ENCODE measurements around the gene SORL1. TPM values are rescaled to one million over a fixed set of nuclear protein-coding genes. Genes with fewer than 3 reads are reported as not detected.

The SORL1 gene
- total and polyA plus RNA-seq, 9 of the 15 experiments (the other 6 are each of a cell fraction or from before 2014, with no cell fraction given), result 0.01 to 0.66 TPM; not detected in 7

DNA sequence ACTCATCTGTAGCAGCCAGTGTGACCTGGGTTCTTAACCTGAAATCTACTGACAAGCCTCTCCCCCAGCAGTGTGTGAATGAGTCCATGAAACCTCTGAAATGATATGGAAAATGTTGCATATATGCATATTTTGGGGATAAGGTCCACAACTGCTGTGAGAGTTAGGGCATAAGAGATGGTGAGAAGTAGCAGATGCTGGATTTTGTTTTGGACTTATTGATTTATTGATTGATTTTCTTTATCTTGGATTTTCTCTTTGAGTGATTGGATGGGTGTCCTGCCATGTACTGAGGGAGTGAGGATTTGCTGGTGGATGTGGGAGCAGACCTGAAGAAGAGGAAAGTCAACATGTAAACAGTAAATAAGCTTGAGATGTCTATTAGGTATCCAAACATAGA, 212.0 kb downstream of the SORL1 start:
- in situ Hi-C loops (cut with MboI), result no loop called here
- CTCF ChIA-PET (ENCODE audit: low intra/inter-chr PET ratio), result no interaction called here
- no peaks in the 10 kb centered on the region for H3K9me3 ChIP-seq (replicated peaks; ENCODE audit: control insufficient read depth, insufficient read depth, low read depth, low read length)

More for the DNA sequence above, 212.0 kb downstream of the SORL1 start:
- POLR2A ChIA-PET, result no interaction called here
- Histone ChIP-seq H4K20me1 (replicated peaks; ENCODE audit: control insufficient read depth, insufficient read depth, low read length) (no peaks in the 10 kb centered on the region), H3K9ac (ENCODE audit: insufficient read depth in 1 of 2, low read depth in 2 of 2, low read length in 2 of 2) (no peak overlapping the region), H3K27me3 (ENCODE audit: control insufficient read depth in 2 of 2, insufficient read depth in 2 of 2, low read length in 2 of 2) (no peaks in the 10 kb centered on the region), H3K36me3 (ENCODE audit: control insufficient read depth, insufficient read depth, low read length) (no peaks in the 10 kb centered on the region), H3K4me3 (no peak overlapping the region), H2AFZ (ENCODE audit: low read depth, low read length) (no peak overlapping the region), H3K4me2 (ENCODE audit: insufficient read depth, low read length) (no peak overlapping the region), H3K27ac (ENCODE audit: extremely low read depth, low read depth, low read length) (no peak overlapping the region), H3K9me1 (ENCODE audit: control insufficient read depth, insufficient read depth, low read length) (no peaks in the 10 kb centered on the region), H3K79me2 (ENCODE audit: control insufficient read depth, insufficient read depth, low read length) (no peaks in the 10 kb centered on the region), H3K4me1 (replicated peaks in 1 of 2; ENCODE audit: control insufficient read depth in 2 of 2, insufficient read depth in 2 of 2, low read length in 2 of 2) (no peaks in the 10 kb centered on the region)
- intact Hi-C loops (cut with micrococcal nuclease), result no loop called here
- no peak for ATAC-seq
- no peak for TF ChIP-seq FOXK2 (conservative IDR thresholded peaks at IDR 0.05 in 1 of 2, IDR thresholded peaks at IDR 0.05 in 1 of 2; ENCODE audit: low read depth in 2 of 2)
- TF ChIP-seq, protein P1, sequence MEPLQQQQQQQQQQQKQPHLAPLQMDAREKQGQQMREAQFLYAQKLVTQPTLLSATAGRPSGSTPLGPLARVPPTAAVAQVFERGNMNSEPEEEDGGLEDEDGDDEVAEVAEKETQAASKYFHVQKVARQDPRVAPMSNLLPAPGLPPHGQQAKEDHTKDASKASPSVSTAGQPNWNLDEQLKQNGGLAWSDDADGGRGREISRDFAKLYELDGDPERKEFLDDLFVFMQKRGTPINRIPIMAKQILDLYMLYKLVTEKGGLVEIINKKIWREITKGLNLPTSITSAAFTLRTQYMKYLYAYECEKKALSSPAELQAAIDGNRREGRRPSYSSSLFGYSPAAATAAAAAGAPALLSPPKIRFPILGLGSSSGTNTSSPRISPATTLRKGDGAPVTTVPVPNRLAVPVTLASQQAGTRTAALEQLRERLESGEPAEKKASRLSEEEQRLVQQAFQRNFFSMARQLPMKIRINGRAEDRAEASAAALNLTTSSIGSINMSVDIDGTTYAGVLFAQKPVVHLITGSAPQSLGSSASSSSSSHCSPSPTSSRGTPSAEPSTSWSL (CRISPR knock-in tag; IDR thresholded peaks at IDR 0.05; ENCODE audit: borderline replicate concordance), result no peak
- TF ChIP-seq SREBF1 (IDR thresholded peaks at IDR 0.05; ENCODE audit: borderline replicate concordance, low read depth, low read length), result no peak
- TF ChIP-seq EGR1 (conservative IDR thresholded peaks at IDR 0.05), result no peak
- TF ChIP-seq, protein P2, sequence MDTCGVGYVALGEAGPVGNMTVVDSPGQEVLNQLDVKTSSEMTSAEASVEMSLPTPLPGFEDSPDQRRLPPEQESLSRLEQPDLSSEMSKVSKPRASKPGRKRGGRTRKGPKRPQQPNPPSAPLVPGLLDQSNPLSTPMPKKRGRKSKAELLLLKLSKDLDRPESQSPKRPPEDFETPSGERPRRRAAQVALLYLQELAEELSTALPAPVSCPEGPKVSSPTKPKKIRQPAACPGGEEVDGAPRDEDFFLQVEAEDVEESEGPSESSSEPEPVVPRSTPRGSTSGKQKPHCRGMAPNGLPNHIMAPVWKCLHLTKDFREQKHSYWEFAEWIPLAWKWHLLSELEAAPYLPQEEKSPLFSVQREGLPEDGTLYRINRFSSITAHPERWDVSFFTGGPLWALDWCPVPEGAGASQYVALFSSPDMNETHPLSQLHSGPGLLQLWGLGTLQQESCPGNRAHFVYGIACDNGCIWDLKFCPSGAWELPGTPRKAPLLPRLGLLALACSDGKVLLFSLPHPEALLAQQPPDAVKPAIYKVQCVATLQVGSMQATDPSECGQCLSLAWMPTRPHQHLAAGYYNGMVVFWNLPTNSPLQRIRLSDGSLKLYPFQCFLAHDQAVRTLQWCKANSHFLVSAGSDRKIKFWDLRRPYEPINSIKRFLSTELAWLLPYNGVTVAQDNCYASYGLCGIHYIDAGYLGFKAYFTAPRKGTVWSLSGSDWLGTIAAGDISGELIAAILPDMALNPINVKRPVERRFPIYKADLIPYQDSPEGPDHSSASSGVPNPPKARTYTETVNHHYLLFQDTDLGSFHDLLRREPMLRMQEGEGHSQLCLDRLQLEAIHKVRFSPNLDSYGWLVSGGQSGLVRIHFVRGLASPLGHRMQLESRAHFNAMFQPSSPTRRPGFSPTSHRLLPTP (IDR thresholded peaks at IDR 0.05; ENCODE audit: borderline replicate concordance, extremely low read depth, insufficient read length), result no peak
- TF ChIP-seq ZNF583 (CRISPR knock-in tag; IDR thresholded peaks at IDR 0.05), result no peak
- no peak for TF ChIP-seq YBX1 (IDR thresholded peaks at IDR 0.05)
- no TSS peak for BruUV-seq (replicated peaks)
- FAIRE-seq, result no peak
- DNase-seq (ENCODE audit: extremely low read depth in 1 of 4, low spot score in 3 of 4), result no peak
